ENCODE results near the gene CDON.

GRCh38 chr11:125959511-125959910 lies 103.2 kb downstream of the CDON start:
- TF ChIP-seq CTCF (IDR thresholded peaks at IDR 0.05; ENCODE audit: insufficient read depth, low read length, poor library complexity, severe bottlenecking) (no peak), EZH2phosphoT487 (conservative IDR thresholded peaks at IDR 0.05; ENCODE audit: low read length) (no peak)

Measured in SU-DHL-6 (cell line).